HepG2 (cell line): Measurements from ENCODE around the gene STK11. TPM values are rescaled to one million over a fixed set of nuclear protein-coding genes. Genes with fewer than 3 reads are reported as not detected.
A peak's percentile ranks its signal among the peaks of the same experiment; 100 is the strongest.

Experiments
- ARNT ChIP-seq: fragments of 450-650 bp; IDR thresholded peaks from 2 replicates; pipeline ENCODE4 v1.6.1; 2017
- ERF ChIP-seq: IDR thresholded peaks from 2 replicates; pipeline ENCODE4 v1.6.1; 2018; ENCODE audit warnings: missing biosample characterization, missing genetic modification reagents
- ETV6 ChIP-seq: sonication (generic); formaldehyde crosslinking; conservative IDR thresholded peaks from 2 replicates; pipeline ENCODE4 v1.4.0; 2020; ENCODE audit warnings: missing genetic modification reagents
- FOSL2 ChIP-seq: sonication (generic); formaldehyde crosslinking; IDR thresholded peaks from 2 replicates; pipeline ENCODE4 v1.4.0; 2020; ENCODE audit warnings: missing genetic modification reagents
- HIC2 ChIP-seq: sonication (generic); formaldehyde crosslinking; IDR thresholded peaks from 2 replicates; pipeline ENCODE4 v1.9.0; 2022; ENCODE audit warnings: low read depth, missing genetic modification reagents
- HMG20B ChIP-seq: conservative IDR thresholded peaks from 2 replicates; pipeline ENCODE4 v1.6.1; 2016; ENCODE audit warnings: missing genetic modification reagents, missing compliant biosample characterization
- HNRNPK ChIP-seq: fragments of 200-400 bp; formaldehyde crosslinking; IDR thresholded peaks from 2 replicates; pipeline ENCODE4 v1.6.1; 2018; ENCODE audit warnings: low read length, low read depth, moderate library complexity, mild to moderate bottlenecking; ENCODE audit not compliant: poor library complexity, severe bottlenecking
- HNRNPL ChIP-seq: fragments of 200-400 bp; formaldehyde crosslinking; IDR thresholded peaks from 2 replicates; pipeline ENCODE4 v1.6.1; 2017; ENCODE audit warnings: mild to moderate bottlenecking, low read depth, low read length
- NFE2L2 ChIP-seq: fragments of 150-350 bp; IDR thresholded peaks from 2 replicates; pipeline ENCODE4 v1.6.1; 2014; ENCODE audit warnings: low read length
- NKX3-1 ChIP-seq: sonication (generic); formaldehyde crosslinking; IDR thresholded peaks from 2 replicates; pipeline ENCODE4 v1.5.0; 2020; ENCODE audit warnings: missing genetic modification reagents
- NRL ChIP-seq: sonication (generic); formaldehyde crosslinking; IDR thresholded peaks from 2 replicates; pipeline ENCODE4 v1.5.0; 2020; ENCODE audit warnings: missing genetic modification reagents, mild to moderate bottlenecking, moderate library complexity, borderline replicate concordance
- PRPF4 ChIP-seq: fragments of 200-400 bp; formaldehyde crosslinking; IDR thresholded peaks from 2 replicates; pipeline ENCODE4 v1.6.1; 2016; ENCODE audit warnings: low read length, low read depth; ENCODE audit not compliant: poor library complexity, severe bottlenecking
- RAD51 ChIP-seq: fragments of 450-650 bp; IDR thresholded peaks from 2 replicates; pipeline ENCODE4 v1.6.1; 2016; ENCODE audit warnings: borderline replicate concordance
- SKI ChIP-seq: fragments of 450-650 bp; IDR thresholded peaks from one replicate; pipeline ENCODE4 v1.6.1; 2018; ENCODE audit warnings: mild to moderate bottlenecking; ENCODE audit not compliant: partially characterized antibody
- SNAPC4 ChIP-seq: sonication (generic); formaldehyde crosslinking; IDR thresholded peaks from 2 replicates; pipeline ENCODE4 v1.4.0; 2020; ENCODE audit warnings: mild to moderate bottlenecking, missing genetic modification reagents
- XBP1 ChIP-seq: sonication (generic); formaldehyde crosslinking; IDR thresholded peaks from 2 replicates; pipeline ENCODE4 v1.5.0; 2020; ENCODE audit warnings: missing genetic modification reagents
- ZBTB10 ChIP-seq: sonication (generic); formaldehyde crosslinking; IDR thresholded peaks from 2 replicates; pipeline ENCODE4 v1.4.0; 2020; ENCODE audit warnings: missing genetic modification reagents, borderline replicate concordance
- ZFP41 ChIP-seq: sonication (generic); formaldehyde crosslinking; IDR thresholded peaks from 2 replicates; pipeline ENCODE4 v1.4.0; 2020; ENCODE audit warnings: mild to moderate bottlenecking, missing genetic modification reagents, borderline replicate concordance
- ZNF253 ChIP-seq: sonication (generic); formaldehyde crosslinking; IDR thresholded peaks from 2 replicates; pipeline ENCODE4 v1.8.0; 2022; ENCODE audit warnings: mild to moderate bottlenecking, missing genetic modification reagents, borderline replicate concordance
- ZNF430 ChIP-seq: sonication (generic); formaldehyde crosslinking; IDR thresholded peaks from 2 replicates; pipeline ENCODE4 v1.9.0; 2021; ENCODE audit warnings: mild to moderate bottlenecking, missing genetic modification reagents
- polyA plus RNA-seq, 8 experiments: library from polyadenylated mRNA; depleted of rRNA in 3 of 8; stranded (reverse) in 7 of 8; unstranded in 1 of 8; fragments of >200 nt; fragmentation: Illumina TruSeq in 4 of 8; extraction: Trizol in 4 of 8; gene quantifications; 2 replicates each; pipeline versions ENCODE4 v1.2.1 to v1.2.3, GENCODE V29; 2011 to 2016; ENCODE audit warnings: low read depth in 4 of 8, missing spikeins in 1 of 8, mixed read lengths in 1 of 8; ENCODE audit not compliant: insufficient read depth in 1 of 8
- total RNA-seq, 5 experiments: library from RNA; depleted of rRNA; stranded (reverse); fragments of >200 nt; fragmentation: Illumina TruSeq; extraction: Trizol; gene quantifications; 2 replicates each; pipeline ENCODE4 v1.2.3, GENCODE V29; 2016; ENCODE audit warnings: low read depth in 1 of 5

The STK11 gene
- total and polyA plus RNA-seq, 2 of the 13 experiments (the other 11 are each of a cell fraction or from before 2014, with no cell fraction given), result 27.5 to 43.6 TPM

GRCh38 chr19:1262623-1263123 lies 57.1 kb downstream of the STK11 start (continued):
- TF ChIP-seq SNAPC4 (CRISPR knock-in tag) (no peak), HNRNPK (peak; percentile 20), NFE2L2 (no peak), HMG20B (CRISPR knock-in tag) (0 out of 2 replicates have a peak, but pooled peaks have one; percentile 29), NKX3-1 (CRISPR knock-in tag) (no peak), ERF (CRISPR knock-in tag) (no peak), PRPF4 (no peak), HNRNPL (peak; percentile 74; the same call in 1 of the 2 replicates), FOSL2 (0 out of 2 replicates have a peak, but pooled peaks have one; percentile 24), ARNT (no peak), SKI (no peak), ZNF253 (CRISPR knock-in tag) (no peak), ZFP41 (CRISPR knock-in tag) (no peak), NRL (no peak), ZNF430 (CRISPR knock-in tag) (no peak), XBP1 (no peak), HIC2 (CRISPR knock-in tag) (no peak), ZBTB10 (CRISPR knock-in tag) (no peak), RAD51 (no peak), ETV6 (CRISPR knock-in tag) (no peak)
